CD4-positive, alpha-beta T cell treated with Interleukin-15 for 1 hour (primary cell): ENCODE data around the gene SH3BGRL.
"Not testable (repeated sequence)": the region's sequence is repeated elsewhere in the genome, so short reads cannot be mapped to it uniquely, and the experiment has no call there.

ENCODE experiments used
- DNase-seq: peaks from one replicate; pipeline ENCODE4 v3.0.0-alpha.2; 2020

SH3BGRL gene

DNA sequence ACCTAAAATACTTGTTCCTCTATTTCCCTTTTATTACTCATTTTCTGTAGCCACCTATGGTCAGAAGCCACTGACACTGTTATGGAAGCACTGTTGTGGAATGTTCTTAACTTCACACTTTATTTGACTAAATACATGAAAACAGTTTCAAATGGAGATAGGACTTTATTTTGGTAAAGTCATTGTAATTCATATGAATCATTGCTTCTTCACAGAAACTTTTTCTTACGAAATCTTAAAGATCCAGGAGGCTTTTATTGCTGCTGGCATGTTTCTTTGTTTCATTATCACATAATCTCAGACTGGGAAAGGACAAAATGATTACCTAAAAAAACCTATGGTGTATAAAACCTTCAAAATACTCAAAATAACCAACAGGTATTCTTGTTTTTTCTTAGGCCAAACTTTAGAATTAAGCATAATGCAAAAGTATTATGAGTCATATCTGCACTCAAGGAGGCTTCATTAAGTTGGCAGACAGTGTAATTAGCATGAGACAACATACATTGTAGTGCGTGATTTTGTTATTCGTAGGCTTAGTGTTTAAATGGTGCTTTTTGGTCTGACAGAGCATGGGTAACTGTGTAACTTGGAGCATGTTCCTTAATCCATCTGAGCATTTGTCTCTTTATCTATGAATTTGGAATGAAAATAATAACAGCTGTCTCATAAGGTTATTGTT, 58.0 kb downstream of the SH3BGRL start:
- DNase-seq, result no peak

DNA sequence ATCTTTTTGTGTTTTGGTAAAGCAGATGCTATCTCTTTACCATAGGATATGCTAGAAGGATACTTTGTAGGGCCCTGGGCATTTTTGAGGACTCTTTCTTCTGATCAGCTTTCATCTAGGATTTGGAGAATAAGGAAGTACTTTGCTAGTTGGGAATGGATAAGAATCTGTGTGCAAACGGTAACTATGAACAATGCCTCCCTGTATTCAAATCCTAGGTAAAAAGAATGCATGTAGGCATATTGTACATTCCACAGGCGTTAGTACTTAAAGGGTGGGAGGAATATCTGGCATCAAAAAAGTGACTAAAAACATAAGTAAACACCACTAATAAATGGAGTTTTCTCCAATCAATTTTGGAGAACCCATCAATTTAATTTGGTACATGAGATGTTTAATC, 59.7 kb downstream of the SH3BGRL start:
- DNase-seq, result no peak

DNA sequence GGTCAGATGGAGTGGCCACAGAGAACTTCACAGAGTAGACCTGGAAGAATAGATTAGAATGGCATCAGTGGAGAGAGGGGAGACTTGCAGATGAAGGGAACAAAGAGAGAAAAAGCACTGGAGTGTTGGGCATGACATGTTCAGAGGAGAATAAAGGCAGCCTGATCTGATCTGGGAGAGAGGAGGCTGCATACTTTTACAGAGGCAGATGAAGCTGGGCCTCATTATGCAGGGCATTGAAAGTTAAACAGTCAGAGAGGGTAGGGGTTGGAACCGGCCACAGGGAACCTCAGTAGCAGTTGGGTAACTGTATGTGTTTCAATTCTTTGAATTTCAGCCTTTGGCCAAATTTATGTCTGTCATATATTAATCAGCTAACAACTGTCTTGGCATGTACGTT, 61.2 kb downstream of the SH3BGRL start:
- no peak for DNase-seq

DNA sequence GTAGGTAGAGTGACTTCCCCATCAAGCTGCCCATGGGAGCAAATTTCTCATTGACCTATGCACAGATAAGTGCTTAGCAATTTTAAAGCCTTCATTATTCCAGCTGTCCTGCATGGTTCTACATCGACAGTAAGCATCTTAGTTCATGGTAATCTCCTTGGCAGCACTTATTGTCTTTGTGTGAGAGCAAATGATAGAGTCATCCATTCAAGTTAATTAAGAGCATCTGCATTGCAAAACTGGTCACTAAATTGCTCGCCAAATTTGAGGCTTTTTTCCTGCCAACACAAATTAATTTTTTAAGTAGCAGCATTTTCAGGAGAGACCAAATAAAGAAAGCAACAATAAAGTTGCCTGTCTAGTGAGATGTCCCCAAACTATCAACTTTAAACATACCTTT, 76.7 kb downstream of the SH3BGRL start:
- no peak for DNase-seq

DNA sequence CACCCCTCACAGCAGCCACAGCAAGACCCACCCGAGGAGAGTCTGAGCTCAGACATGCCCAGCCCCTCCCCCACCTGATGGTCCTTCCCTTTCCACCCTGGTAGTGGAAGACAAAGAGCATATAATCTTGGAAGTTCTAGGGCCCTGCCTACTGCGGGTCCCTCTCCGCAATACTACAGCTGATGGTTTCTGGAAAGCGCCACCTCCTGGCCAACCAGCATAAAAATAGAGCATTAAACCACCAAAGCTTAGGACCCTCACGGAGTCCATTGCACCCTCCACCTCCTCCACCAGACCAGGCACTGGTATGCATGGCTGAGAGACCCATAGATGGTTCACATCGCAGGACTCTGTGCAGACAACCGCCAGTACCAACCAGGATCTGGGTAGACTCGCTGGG, 78.2 kb downstream of the SH3BGRL start:
- no peak for DNase-seq

DNA sequence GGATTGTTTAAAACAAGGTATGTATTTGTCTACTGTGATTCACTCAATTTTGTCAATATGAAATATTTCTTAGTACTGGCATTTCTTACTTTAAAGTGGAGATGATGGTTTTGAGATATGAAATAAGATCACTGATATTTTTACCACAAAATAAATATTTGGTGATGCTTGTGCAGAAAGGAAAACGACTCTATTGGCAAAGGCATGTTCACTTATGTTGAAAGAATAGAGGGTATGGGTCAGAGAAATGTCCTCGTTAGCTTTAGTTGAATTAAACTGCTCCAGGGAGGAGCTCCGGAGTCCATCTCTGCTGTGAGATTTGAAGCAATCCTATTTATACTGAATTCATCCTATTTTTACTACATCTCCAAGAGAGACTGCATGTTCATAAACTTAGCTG, 84.2 kb downstream of the SH3BGRL start:
- no peak for DNase-seq

DNA sequence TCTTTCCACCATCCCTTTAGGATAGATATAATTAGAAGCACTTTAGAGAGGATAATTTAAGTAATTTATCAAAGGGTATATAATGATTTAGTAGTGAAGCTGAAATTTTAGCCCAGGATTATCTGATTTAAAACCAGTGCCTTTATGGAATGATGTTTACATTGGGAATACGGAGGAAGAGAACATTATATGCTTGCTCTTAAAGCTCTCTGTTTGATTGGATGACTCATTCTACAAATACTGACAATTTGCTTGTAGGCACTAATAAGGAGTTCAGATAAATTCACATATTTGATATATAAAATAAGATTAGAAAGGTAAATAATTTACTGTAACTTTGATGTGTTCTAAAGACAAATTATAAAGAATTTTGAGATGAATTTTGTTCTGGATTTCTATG, 84.7 kb downstream of the SH3BGRL start:
- no peak for DNase-seq

DNA sequence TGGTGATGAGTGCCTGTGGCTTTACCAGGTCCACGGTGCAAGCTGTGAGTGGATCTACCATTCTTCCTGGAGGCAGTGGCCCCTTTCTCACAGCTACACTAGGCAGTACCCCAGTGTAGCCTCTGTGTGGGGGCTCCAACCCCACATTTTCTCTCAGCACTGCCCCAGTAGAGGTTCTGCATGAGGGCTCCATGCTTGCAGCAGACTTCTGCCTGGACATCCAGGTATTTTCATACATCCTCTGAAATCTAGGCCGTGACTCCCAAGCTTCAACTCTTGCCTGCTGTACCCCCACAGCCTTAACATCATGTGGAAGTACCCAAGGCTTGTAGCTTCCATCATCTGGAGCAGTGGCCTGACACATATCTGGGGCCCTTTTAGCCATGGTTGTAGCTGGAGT, 90.1 kb downstream of the SH3BGRL start:
- DNase-seq, result no peak

DNA sequence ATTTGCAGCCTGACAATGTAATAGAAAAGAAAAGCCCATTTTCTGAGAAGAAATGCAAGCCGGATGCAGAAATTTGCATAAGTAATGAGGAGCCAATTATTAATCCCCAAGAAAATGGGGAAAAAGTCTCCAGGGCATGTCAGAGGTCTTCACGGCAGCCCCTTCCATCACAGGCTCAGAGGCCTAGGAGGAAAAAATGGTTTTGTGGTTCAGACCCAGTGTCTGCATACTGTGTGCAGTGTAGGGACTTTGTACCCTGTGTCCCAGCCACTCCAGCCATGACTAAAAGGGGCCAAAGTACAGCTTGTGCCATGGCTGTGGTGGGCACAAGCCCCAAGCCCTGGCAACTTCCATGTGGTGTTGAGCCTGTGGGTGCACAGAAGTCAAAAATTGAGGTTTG, 92.2 kb downstream of the SH3BGRL start:
- no peak for DNase-seq

DNA sequence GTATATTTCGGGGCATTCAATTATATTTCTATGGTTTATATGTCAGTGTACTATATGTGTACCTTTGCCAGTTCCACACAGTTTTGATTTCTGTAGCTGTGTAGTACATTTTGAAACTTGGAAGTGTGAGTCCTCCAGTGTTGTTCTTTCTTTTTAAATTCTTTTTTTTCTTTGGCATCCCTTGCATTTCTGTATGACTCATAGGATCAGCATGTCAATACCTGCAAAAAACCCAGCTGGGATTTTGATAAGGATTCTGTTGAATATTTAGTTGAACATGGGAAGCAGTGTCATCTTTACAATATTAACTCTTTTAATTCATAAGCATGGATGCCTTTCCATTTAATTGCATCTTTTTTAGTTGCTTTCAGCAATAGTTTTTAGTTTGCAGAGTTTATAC, 100.0 kb downstream of the SH3BGRL start:
- DNase-seq, result no peak

DNA sequence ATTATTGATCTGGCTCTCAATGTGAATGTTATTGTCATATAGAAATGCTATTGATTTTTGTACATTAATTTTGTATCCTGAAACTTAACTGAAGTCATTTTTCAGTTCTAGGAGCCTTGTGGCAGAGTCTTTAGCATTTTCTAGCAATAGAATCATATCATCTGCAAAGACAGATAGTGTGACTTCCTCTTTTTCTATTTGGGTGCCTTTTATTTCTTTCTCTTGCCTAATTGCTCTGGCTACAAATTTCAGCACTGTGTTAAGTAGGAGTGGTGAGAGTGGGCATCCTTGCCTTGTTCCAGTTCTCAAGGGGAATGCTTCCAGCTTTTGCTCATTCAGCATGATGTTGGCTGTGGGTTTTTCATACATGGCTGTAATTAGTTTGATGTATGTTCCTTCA, 102.7 kb downstream of the SH3BGRL start:
- DNase-seq, result no peak

DNA sequence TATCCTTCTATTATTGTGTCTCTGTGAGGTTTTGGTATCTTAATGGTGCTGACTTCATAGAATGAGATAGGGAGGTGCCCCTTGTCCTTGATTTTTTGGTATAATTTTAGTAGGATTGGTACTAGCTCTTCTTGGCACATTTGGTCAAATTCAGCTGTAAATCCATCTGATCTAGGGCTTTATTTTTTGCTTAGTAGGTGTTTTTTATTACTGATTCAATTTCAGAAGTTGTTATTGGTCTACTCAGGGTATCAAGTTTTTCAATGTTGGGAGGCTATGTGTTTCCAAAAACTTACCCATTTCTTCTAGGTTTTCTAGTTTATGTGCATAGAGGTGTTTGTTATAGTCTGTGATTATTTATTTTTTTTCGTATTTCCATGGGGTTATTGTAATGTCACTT, 103.3 kb downstream of the SH3BGRL start:
- no peak for DNase-seq

DNA sequence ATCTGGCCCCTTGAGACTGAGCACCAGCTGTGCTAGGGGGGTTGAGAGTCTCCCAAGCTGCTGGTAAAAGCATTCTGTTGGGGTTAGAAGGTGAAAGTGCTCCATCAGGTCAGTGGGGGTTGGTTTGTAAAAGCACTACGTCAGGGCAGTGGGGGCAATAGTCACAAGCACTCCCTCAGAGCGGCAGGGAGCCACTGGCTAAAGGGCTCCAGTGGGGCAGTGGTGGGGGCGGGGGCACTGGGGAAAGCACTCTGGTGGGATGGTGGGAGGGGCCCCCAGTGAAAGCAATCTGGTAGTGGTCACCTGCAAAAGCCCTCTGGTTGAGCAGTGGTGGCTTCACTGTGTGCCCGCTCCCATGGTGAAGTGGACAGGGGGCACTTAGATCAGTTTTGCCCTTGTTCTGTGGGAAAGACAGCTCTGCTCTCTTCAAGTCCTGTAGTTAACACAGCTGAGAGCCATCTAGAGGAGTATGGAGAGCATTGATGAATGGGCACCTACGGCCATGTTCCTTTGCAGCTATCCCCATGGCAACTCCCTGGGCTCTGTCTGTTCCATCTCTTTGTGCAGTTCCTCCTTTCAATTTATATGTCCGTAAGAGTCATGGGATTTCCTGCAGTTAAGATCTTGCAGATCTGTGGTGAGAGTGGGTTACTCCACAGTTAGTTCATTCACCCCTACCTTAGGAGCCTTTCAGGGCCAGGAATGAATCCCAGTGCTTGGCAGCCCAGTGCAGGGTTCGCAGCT, 106.4 kb downstream of the SH3BGRL start:
- DNase-seq, result no peak

DNA sequence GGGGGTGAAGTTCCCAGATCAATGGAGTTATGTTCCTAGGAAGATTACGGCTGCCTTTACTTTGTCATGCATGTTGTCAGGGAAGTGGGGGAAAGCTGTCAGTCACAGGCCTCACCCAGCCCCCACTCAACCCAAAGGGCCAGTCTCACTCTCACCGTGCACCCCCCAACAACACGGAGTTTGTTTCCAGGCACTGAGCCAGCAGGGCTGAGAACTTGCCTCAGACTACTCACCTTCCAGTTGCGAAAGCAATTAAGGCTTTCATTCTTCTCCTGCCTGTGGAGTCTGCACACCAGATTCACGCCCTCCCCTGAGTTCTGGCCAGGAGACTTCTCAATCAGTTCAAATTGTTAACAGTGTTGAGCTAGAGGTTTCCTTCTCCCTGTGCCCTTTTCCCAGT, 114.3 kb downstream of the SH3BGRL start:
- no peak for DNase-seq

DNA sequence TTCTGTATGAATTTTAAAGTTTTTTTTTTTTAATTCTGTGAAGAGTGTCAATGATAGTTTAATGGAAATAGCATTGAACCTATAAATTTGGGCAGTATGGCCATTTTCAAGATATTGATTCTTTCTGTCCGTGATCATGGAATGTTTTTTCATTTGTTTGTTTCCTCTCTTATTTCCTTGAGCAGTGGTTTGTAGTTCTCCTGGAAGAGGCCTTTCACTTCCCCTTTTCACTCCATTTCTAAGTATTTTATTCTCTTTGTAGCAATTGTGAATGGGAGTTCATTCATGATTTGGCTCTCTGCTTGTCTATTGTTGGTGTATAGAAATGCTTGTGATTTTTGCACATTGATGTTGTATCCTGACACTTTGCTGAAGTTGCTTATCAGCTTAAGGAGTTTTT, 129.8 kb downstream of the SH3BGRL start:
- not testable (repeated sequence) for DNase-seq

DNA sequence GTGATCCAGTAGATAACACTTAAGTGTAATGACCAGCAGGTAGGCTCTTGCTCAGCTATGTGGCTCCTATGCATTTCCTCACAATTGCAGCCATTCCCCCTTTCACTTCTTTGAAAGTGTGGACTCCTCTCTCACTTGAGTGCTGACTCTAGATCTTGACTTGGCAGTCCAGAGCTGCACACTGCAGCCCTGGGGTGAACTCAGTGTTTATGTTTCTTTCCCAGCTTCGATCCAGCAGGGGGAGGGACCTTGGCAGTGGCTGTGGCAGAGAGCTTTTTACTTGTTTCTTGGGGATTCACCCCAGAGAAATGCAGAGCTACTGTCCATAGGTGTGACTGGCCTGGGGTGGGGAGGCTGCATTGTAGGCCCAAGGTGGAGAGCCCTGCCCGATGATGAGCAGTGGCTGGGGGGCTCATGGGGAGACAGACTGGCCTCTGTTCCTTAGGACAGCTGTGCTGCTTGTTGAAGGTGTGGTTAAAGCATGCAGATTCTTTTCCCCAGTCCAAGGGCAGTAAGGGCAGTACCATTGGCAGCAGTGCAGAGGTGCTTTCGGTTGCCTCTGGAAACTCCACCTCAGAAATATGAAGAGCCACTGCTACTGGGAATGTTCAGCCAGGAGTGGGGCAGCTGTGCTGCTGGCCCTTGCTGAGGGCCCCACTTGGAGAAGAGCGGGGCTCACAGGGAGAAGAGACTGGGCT, 134.7 kb downstream of the SH3BGRL start:
- DNase-seq, result no peak

DNA sequence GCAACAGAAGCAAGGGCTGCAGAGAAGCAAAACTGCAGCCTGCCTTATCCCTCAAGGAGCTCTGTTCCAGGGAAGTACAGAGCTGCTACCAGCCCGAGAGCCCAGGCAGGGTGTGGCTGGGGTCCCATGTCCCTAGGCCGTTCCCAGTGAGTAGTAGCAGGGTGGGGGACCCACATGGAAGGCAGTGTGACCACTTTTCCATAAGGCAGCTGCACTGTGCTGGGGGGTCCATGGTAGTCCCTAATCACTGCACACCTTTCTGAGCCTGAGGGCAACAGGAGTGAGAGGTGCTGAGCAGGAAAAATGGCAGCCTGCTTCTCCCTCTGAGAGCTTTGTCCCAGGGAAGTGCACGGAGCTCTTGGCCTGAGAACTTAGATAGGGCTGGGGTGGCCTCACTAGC, 135.9 kb downstream of the SH3BGRL start:
- no peak for DNase-seq

DNA sequence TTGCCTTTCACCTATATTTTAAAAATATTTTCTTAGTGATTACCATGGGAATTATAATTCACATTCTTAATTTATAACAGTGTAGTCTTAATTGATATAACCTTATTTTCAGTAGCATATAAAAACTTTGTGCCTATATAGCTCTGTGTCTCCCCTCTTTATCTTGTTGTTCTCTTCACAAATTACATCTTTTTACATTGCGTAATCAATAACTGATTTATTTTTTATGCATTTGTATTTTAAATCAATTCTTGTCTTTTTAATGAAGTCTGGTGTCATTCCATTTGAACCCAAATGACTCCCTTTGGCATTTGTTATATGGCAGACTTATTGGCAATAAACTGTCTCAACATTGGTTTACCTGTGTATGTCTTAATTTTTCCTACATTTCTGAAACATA, 137.0 kb downstream of the SH3BGRL start:
- no peak for DNase-seq

DNA sequence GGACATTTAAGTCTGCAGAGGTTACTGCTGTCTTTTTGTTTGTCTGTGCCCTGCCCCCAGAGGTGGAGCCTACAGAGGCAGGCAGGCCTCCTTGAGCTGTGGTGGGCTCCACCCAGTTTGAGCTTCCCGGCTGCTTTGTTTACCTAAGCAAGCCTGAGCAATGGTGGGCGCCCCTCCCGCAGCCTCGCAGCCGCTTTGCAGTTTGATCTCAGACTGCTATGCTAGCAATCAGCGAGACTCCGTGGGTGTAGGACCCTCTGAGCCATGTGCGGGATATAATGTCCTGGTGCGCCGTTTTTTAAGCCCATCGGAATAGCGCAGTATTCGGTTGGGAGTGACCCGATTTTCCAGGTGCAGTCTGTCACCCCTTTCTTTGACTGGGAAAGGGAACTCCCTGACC, 143.4 kb downstream of the SH3BGRL start:
- not testable (repeated sequence) for DNase-seq
